ENCODE measurements around the gene LIPJ.

The LIPJ gene

DNA sequence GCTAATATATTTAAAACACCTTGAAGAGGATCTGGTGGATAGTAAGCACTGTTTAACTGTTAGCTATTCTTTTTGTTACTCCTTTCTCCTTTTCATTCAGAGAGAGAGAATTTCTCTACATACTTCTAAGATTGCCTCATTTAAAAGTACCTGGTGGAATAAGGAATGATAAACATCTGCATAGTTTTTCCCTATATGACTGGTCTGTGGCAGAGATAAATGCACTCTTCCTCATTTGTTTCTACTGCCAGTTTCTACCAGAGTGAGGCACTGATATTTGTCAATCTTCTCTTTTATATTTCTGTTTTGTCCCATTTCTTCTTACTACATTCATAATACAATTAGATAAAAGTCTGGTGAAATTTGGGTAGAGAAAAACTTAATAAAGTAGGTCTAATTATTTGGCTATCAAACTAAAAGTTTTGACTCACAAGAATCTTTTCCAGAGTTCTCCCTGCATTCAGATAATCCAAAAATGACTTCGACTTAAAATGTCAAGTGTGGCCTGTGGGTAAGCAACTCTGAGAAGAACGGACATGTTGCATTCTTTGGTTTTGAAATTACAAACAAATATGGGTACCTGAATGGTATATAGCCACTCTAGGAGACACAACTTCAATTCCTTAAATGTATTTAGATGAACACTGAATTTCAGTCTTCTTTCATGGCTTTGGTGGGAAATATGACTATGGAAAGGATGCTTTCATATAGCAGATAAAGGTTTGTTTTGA lies 42.3 kb upstream of the LIPJ start:
- TF ChIP-seq TAF1 (IDR thresholded peaks at IDR 0.05; ENCODE audit: borderline replicate concordance, insufficient read depth, low read length) (no peak), POLR2AphosphoS5 (IDR thresholded peaks at IDR 0.05; ENCODE audit: low read depth, low read length) (no peak), SIN3A (IDR thresholded peaks at IDR 0.05; ENCODE audit: borderline replicate concordance, insufficient read depth, low read length) (no peak), FOXP2 (optimal IDR thresholded peaks at IDR 0.05; ENCODE audit: borderline replicate concordance, extremely low read depth, extremely low read length, insufficient read depth) (no peak)
- TF ChIP-seq, protein P1, sequence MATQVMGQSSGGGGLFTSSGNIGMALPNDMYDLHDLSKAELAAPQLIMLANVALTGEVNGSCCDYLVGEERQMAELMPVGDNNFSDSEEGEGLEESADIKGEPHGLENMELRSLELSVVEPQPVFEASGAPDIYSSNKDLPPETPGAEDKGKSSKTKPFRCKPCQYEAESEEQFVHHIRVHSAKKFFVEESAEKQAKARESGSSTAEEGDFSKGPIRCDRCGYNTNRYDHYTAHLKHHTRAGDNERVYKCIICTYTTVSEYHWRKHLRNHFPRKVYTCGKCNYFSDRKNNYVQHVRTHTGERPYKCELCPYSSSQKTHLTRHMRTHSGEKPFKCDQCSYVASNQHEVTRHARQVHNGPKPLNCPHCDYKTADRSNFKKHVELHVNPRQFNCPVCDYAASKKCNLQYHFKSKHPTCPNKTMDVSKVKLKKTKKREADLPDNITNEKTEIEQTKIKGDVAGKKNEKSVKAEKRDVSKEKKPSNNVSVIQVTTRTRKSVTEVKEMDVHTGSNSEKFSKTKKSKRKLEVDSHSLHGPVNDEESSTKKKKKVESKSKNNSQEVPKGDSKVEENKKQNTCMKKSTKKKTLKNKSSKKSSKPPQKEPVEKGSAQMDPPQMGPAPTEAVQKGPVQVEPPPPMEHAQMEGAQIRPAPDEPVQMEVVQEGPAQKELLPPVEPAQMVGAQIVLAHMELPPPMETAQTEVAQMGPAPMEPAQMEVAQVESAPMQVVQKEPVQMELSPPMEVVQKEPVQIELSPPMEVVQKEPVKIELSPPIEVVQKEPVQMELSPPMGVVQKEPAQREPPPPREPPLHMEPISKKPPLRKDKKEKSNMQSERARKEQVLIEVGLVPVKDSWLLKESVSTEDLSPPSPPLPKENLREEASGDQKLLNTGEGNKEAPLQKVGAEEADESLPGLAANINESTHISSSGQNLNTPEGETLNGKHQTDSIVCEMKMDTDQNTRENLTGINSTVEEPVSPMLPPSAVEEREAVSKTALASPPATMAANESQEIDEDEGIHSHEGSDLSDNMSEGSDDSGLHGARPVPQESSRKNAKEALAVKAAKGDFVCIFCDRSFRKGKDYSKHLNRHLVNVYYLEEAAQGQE (IDR thresholded peaks at IDR 0.05; ENCODE audit: insufficient read depth in 1 of 2, low read depth in 2 of 2, low read length in 2 of 2) = no peak

DNA sequence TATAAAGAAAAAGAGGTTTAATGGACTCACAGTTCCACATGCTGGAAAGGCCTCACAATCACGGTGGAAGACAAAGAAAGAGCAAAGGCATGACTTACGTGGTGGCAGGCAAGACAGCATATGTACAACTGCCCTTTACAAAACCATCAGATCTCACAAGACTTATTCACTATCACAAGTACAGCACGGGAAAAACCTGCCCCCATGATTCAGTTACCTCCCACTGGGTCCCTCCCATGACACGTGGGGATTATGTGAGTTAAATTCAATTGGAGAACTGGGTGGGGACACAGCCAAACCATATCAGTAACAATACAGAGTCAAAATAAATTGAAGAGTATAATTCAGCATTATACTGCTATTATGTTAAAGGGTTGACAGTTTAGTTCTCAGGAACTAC lies 41.2 kb upstream of the LIPJ start:
- TF ChIP-seq POLR2AphosphoS5 (IDR thresholded peaks at IDR 0.05; ENCODE audit: low read depth, low read length) = no peak
- TF ChIP-seq, protein P1 (IDR thresholded peaks at IDR 0.05; ENCODE audit: insufficient read depth in 1 of 2, low read depth in 2 of 2, low read length in 2 of 2) = no peak
- no peak for TF ChIP-seq TAF1 (IDR thresholded peaks at IDR 0.05; ENCODE audit: borderline replicate concordance, insufficient read depth, low read length)
- no peak for TF ChIP-seq SIN3A (IDR thresholded peaks at IDR 0.05; ENCODE audit: borderline replicate concordance, insufficient read depth, low read length)
- no peak for TF ChIP-seq FOXP2 (optimal IDR thresholded peaks at IDR 0.05; ENCODE audit: borderline replicate concordance, extremely low read depth, extremely low read length, insufficient read depth)

DNA sequence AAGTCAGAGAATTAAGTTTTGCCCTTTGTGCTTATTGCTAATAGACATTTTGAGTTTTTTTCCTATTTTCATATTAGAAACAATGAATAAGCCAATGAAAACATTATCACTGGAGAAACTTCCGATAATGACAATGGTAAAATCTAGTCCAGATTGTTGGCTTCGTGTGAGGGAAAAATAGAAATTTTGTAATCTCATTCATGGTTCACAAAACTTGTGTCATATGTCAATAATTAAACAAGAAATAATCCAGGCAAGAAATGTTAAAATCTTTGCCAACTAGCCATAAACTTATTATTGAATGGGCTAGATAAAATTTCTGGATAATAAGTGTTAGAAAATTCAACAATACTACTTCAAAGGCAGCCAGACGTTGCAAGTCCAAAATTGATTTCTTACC lies 40.1 kb upstream of the LIPJ start:
- TF ChIP-seq, protein P1 (IDR thresholded peaks at IDR 0.05; ENCODE audit: insufficient read depth in 1 of 2, low read depth in 2 of 2, low read length in 2 of 2) = no peak
- TF ChIP-seq POLR2AphosphoS5 (IDR thresholded peaks at IDR 0.05; ENCODE audit: low read depth, low read length) = no peak
- no peak for TF ChIP-seq TAF1 (IDR thresholded peaks at IDR 0.05; ENCODE audit: borderline replicate concordance, insufficient read depth, low read length)
- TF ChIP-seq FOXP2 (optimal IDR thresholded peaks at IDR 0.05; ENCODE audit: borderline replicate concordance, extremely low read depth, extremely low read length, insufficient read depth) = no peak
- no peak for TF ChIP-seq SIN3A (IDR thresholded peaks at IDR 0.05; ENCODE audit: borderline replicate concordance, insufficient read depth, low read length)

DNA sequence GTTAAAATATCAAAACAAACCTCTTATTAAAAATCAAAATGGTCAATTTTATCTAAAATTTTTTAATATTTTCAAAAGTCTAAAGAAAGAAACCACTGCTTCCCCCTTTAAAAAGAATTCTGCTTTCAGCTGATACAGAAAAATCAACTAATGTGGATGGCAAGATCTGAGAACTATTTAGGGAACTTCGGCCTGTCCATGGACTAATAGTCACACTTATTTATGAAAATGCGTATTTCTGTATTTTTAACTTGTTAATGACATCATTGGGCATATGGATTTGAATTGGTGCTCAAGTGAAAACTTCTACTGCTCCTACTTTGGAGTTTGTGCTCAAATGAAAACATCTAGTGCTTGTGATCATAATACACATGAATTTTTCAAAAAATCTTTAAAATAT lies 35.3 kb upstream of the LIPJ start:
- no peak for TF ChIP-seq POLR2AphosphoS5 (IDR thresholded peaks at IDR 0.05; ENCODE audit: low read depth, low read length)
- TF ChIP-seq TAF1 (IDR thresholded peaks at IDR 0.05; ENCODE audit: borderline replicate concordance, insufficient read depth, low read length) = no peak
- no peak for TF ChIP-seq FOXP2 (optimal IDR thresholded peaks at IDR 0.05; ENCODE audit: borderline replicate concordance, extremely low read depth, extremely low read length, insufficient read depth)
- TF ChIP-seq, protein P1 (IDR thresholded peaks at IDR 0.05; ENCODE audit: insufficient read depth in 1 of 2, low read depth in 2 of 2, low read length in 2 of 2) = no peak
- no peak for TF ChIP-seq SIN3A (IDR thresholded peaks at IDR 0.05; ENCODE audit: borderline replicate concordance, insufficient read depth, low read length)
